Upper lobe of left lung (tissue), 6 donors: ENCODE results near the gene DCLK1. TPM values are rescaled to one million over a fixed set of nuclear protein-coding genes. Genes with fewer than 3 reads are reported as not detected.

Experiments
- ATAC-seq, 2 donors: fragments of 200-7000 bp; cut with Tn5 transposase; one replicate each; pipeline ENCODE4 v1.9.1; 2022; ENCODE audit warnings: mild to moderate bottlenecking in 2 of 2, moderate library complexity in 2 of 2; ENCODE audit not compliant: low FRiP score in 2 of 2
- DNase-seq, 2 donors: peaks; one replicate each; pipeline ENCODE4 v3.0.0-alpha.2; 2019 to 2020
- H3K27ac ChIP-seq, 4 donors: fragments of 200-600 bp; sonication (generic); one replicate each; pipeline ENCODE4 v1.5.1; 2016 to 2019
- H3K27me3 ChIP-seq, 4 donors: fragments of 200-600 bp; sonication (generic); one replicate each; pipeline ENCODE4 v1.5.1; 2017 to 2019
- H3K36me3 ChIP-seq, 4 donors: fragments of 200-600 bp; sonication (generic); one replicate each; pipeline ENCODE4 v1.5.1; 2016 to 2019
- H3K4me1 ChIP-seq, 4 donors: fragments of 200-600 bp; sonication (generic); one replicate each; pipeline ENCODE4 v1.5.1; 2018 to 2019
- H3K4me3 ChIP-seq, 4 donors: fragments of 200-600 bp; sonication (generic); one replicate each; pipeline ENCODE4 v1.5.1; 2017 to 2019; ENCODE audit warnings: mild to moderate bottlenecking in 2 of 4, moderate library complexity in 1 of 4
- H3K9me3 ChIP-seq, 4 donors: fragments of 200-600 bp; sonication (generic); one replicate each; pipeline ENCODE4 v1.5.1; 2018 to 2019
- CTCF ChIP-seq, 6 experiments: fragments of 450-650 bp in 4 of 6; fragments of 200-600 bp in 2 of 6; sonication (generic) in 2 of 6; IDR thresholded peaks; one replicate each; pipeline ENCODE4 v1.5.1; 2016 to 2019; ENCODE audit warnings: antibody characterized with exemption in 6 of 6
- EP300 ChIP-seq, 4 donors: sonication (generic); formaldehyde crosslinking; IDR thresholded peaks; one replicate each; pipeline ENCODE4 v1.5.1; 2017; ENCODE audit warnings: antibody characterized with exemption in 4 of 4, control low read depth in 2 of 4
- POLR2A ChIP-seq, 4 donors: fragments of 450-650 bp; IDR thresholded peaks; one replicate each; pipeline ENCODE4 v1.5.1; 2016 to 2017; ENCODE audit warnings: antibody characterized with exemption in 4 of 4, mild to moderate bottlenecking in 2 of 4
- POLR2AphosphoS5 ChIP-seq, 2 donors: sonication (generic); formaldehyde crosslinking; IDR thresholded peaks; one replicate each; pipeline ENCODE4 v1.5.1; 2017; ENCODE audit warnings: antibody characterized with exemption in 2 of 2
- WGBS, 2 donors: methylation state at CpG; one replicate each; pipeline ENCODE4 v1.1.5; 2017 to 2018; 5-methylcytosine and 5-hydroxymethylcytosine counted together
- total RNA-seq, 6 donors: library from RNA; depleted of rRNA in 4 of 6; stranded (reverse); fragments of >200 nt in 4 of 6; gene quantifications; one replicate each; pipeline versions ENCODE4 v1.1.0 to v1.2.1, GENCODE V29; 2016 to 2021
- donor health status: DM: no; HTN: no; CAD: no; lungs with moderate emphysema.
- donor health status: DM: no; HTN: yes; CAD: no; lungs with severe emphysema.

The DCLK1 gene
- total RNA-seq, 6 donors from 2014 or later: 2.1 to 14.7 (median 3.9) TPM

DNA sequence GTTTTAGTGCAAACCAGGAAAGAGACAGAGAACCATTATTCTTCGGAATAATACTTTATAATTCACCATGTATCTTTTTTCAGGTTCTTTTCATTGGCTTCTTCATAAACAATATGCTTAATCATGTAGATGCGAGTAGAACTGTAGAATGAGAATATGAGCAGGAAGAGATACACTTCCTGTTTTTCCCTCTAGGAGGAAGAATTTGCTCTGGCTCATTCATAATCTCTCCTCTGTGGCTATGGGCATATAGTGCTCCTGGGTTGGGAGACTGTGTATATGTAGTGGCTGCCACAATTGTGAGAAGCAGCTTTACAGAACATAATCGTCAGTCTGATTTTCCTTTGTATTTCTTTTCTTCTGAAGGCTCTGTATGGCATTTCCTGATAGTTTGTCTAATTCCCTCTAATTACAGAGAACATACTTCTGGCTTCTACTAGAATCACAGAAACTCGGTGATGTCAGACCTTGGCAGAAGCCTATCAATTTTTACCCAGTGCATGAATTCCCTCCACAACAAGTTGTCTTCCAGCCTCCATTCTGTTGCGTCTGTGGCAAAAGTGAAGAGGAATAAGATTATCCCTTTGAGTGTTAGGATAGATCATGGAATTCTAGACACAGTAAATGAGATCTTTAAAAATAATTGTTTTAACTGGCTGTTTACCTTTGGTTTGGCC is 2.9 kb upstream of the DCLK1 start:
- H3K27ac ChIP-seq: no peak overlapping the region
- H3K36me3 ChIP-seq: no peaks in the 10 kb centered on the region
- no peak overlapping the region for H3K4me3 ChIP-seq
- ATAC-seq (no peak), DNase-seq (no peak)
- H3K9me3 ChIP-seq: no peaks in the 10 kb centered on the region
- 66 to 68% methylated on average over 5 of the region's 5 CpGs for WGBS, 2 donors
- peaks cover 0 to 18% (median 2%) of the 10 kb centered on the region in 4 donors for H3K4me1 ChIP-seq
- H3K27me3 ChIP-seq: peaks cover 0 to 8% (median 1%) of the 10 kb centered on the region in 4 donors
- TF ChIP-seq EP300 (IDR thresholded peaks at IDR 0.05) (no peak), POLR2A (IDR thresholded peaks at IDR 0.05) (no peak), POLR2AphosphoS5 (IDR thresholded peaks at IDR 0.05) (no peak), CTCF (IDR thresholded peaks at IDR 0.05) (no peak)

DNA sequence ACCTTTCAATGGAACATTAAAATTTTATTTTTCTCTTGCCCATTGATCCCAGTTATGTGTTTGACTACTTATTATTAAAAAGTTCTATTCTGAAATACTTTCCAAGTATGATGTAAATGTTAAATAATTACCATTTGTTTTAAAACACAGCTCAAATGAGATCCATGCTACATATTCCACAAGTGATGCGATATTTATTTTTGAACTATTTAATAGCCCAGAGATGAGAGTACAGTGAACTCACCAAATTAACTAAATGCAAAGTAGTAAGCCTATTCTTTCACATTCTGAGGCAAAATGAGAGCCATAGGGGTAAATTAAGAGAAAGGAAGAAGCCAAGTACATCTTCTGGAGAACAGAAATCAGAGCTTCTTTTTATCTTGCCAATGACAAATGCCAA is 1.2 kb upstream of the DCLK1 start:
- Histone ChIP-seq H3K9me3 (no peaks in the 10 kb centered on the region), H3K4me1 (peaks cover 0 to 18% (median 2%) of the 10 kb centered on the region in 4 donors), H3K4me3 (no peak overlapping the region), H3K27ac (no peak overlapping the region), H3K27me3 (peaks cover 0 to 8% (median 1%) of the 10 kb centered on the region in 4 donors), H3K36me3 (no peaks in the 10 kb centered on the region)
- no peak for ATAC-seq
- 86 to 92% methylated on average over 1 of the region's 1 CpG for WGBS, 2 donors
- TF ChIP-seq POLR2AphosphoS5 (IDR thresholded peaks at IDR 0.05) (no peak), CTCF (IDR thresholded peaks at IDR 0.05) (no peak), POLR2A (IDR thresholded peaks at IDR 0.05) (no peak), EP300 (IDR thresholded peaks at IDR 0.05) (no peak)
- no peak for DNase-seq

DNA sequence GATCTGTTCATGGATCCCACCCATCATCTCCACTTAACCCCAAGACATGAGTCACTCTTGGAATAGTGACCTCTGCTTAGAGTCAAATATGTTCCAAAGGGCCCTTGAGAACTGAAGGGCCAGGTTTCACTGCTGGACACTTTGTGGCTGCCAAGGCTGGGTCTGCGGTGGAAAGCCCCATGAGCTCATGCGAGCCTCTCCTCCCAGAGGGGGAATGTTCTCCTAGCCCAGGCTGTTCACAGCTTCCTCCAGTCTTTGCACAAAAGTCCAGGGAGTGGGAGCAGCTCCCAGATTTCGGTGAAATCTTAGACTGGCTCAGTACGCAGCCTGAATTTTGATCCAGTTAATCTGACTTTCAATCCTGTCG is 732 bp upstream of the DCLK1 start:
- 43 to 58% methylated on average over 3 to 5 of the region's 5 CpGs for WGBS, 2 donors
- TF ChIP-seq POLR2A (IDR thresholded peaks at IDR 0.05) (no peak), POLR2AphosphoS5 (IDR thresholded peaks at IDR 0.05) (peak in 1 of 2 donors; percentile 57), CTCF (IDR thresholded peaks at IDR 0.05) (no peak), EP300 (IDR thresholded peaks at IDR 0.05) (peak in 1 of 4 donors; percentile 78)
- H3K27ac ChIP-seq: peak overlapping the region in 1 of 4 donors; percentile 0
- DNase-seq (peak in 1 of 2 donors; percentile 89), ATAC-seq (peak; percentile 92)
- peaks cover 0 to 18% (median 2%) of the 10 kb centered on the region in 4 donors for H3K4me1 ChIP-seq
- H3K4me3 ChIP-seq: no peak overlapping the region
- H3K27me3 ChIP-seq: peaks cover 0 to 8% (median 1%) of the 10 kb centered on the region in 4 donors
- no peaks in the 10 kb centered on the region for H3K9me3 ChIP-seq
- no peaks in the 10 kb centered on the region for H3K36me3 ChIP-seq

DNA sequence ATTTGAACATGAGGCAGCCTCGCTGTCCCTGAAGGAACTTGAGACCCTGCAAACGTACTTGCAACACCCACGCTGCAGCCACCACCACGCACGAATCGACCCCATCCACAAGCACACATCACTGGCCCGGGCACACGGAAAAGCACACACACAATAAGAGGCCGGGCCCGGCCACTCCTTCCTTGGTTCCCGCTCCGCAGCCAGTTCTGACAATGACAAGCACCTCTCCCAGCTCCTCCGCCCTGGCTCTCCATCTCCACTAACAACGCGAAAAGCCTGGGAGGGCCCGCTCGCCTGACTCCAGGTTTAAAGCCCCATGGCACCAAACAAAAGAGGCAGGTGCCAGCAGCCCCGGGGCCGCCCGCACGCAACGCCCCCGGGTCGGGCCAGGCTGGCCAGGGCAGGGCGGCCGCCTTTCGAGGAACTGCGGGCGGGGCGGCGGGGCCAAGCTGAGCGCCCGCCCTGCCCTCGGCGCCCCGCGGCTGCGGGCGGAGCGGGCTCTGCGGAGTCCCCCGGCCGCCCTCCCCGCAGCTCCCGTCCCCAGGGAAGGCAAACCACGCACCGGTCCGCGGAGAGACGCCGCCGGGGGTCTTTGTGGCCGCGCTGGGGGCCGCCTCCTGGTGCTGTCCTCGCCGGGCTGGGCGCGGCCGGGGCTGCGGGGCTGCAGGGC is 495 bp downstream of the DCLK1 start:
- H3K36me3 ChIP-seq: no peaks in the 10 kb centered on the region
- no peak overlapping the region for H3K27ac ChIP-seq
- no peak for TF ChIP-seq POLR2A (IDR thresholded peaks at IDR 0.05)
- no peak for TF ChIP-seq CTCF (IDR thresholded peaks at IDR 0.05)
- no peak for TF ChIP-seq POLR2AphosphoS5 (IDR thresholded peaks at IDR 0.05)
- TF ChIP-seq EP300 (IDR thresholded peaks at IDR 0.05): no peak
- DNase-seq (peak; percentile 54 to 84), ATAC-seq (peak in 1 of 2 donors; percentile 35)
- H3K27me3 ChIP-seq: peaks cover 0 to 8% (median 1%) of the 10 kb centered on the region in 4 donors
- 4% methylated on average over 21 of the region's 61 CpGs; no CpG with 5 or more reads in 1 of the 2 donors for WGBS, 2 donors
- H3K9me3 ChIP-seq: no peaks in the 10 kb centered on the region
- peaks cover 0 to 18% (median 2%) of the 10 kb centered on the region in 4 donors for H3K4me1 ChIP-seq
- peak overlapping the region in 3 of 4 donors; percentile 43 to 51 (median 47) for H3K4me3 ChIP-seq
